ENCODE data around the gene COP1.

The COP1 gene

DNA sequence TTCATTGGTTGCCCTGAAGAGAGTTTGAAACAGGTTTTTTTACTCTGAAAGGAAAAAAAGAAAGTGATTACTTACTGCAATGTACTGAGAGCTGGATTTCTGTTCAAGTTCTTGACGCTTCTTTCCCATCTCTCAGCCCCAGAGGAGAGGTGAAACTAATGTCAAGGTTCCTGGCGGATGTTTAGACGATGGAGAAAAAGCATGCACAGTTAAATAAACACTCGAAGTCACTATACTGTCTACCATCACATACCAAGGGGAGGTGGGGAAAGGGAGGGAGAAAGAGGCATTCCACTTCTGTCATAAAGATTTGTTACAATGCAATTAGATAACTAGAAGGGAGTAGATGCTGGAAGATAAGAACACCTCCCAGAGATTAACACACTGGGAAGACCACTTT, 286.7 kb downstream of the COP1 start:
- no peak overlapping the region for H3K4me3 ChIP-seq (replicated peaks; ENCODE audit: low read depth, low read length)
- TF ChIP-seq, protein P1, sequence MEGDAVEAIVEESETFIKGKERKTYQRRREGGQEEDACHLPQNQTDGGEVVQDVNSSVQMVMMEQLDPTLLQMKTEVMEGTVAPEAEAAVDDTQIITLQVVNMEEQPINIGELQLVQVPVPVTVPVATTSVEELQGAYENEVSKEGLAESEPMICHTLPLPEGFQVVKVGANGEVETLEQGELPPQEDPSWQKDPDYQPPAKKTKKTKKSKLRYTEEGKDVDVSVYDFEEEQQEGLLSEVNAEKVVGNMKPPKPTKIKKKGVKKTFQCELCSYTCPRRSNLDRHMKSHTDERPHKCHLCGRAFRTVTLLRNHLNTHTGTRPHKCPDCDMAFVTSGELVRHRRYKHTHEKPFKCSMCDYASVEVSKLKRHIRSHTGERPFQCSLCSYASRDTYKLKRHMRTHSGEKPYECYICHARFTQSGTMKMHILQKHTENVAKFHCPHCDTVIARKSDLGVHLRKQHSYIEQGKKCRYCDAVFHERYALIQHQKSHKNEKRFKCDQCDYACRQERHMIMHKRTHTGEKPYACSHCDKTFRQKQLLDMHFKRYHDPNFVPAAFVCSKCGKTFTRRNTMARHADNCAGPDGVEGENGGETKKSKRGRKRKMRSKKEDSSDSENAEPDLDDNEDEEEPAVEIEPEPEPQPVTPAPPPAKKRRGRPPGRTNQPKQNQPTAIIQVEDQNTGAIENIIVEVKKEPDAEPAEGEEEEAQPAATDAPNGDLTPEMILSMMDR (IDR thresholded peaks at IDR 0.05; ENCODE audit: low read length, missing control alignments) = no peak
- no peak for DNase-seq (ENCODE audit: low read depth)

DNA sequence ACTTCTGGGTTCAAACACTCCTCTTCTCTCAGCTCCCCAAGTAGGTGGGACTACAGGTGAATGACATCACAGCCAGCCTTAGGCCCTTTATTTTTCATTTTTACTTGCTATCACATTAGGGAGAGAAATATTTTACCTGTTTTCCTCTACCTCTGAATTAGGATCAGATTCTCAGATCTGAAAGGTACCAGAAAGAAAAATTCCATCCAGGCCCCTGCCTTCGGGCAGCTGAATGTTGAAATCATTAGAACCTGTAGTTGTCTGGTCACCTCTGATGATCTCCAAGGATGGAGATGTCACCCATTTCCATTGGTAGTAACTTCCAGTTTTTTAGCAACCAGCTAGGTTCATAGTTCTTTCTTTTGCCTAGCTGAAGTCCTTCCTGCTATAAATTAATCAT, 288.1 kb downstream of the COP1 start:
- TF ChIP-seq, protein P1 (IDR thresholded peaks at IDR 0.05; ENCODE audit: low read length, missing control alignments) = no peak
- DNase-seq (ENCODE audit: low read depth) = no peak
- no peak overlapping the region for H3K4me3 ChIP-seq (replicated peaks; ENCODE audit: low read depth, low read length)

DNA sequence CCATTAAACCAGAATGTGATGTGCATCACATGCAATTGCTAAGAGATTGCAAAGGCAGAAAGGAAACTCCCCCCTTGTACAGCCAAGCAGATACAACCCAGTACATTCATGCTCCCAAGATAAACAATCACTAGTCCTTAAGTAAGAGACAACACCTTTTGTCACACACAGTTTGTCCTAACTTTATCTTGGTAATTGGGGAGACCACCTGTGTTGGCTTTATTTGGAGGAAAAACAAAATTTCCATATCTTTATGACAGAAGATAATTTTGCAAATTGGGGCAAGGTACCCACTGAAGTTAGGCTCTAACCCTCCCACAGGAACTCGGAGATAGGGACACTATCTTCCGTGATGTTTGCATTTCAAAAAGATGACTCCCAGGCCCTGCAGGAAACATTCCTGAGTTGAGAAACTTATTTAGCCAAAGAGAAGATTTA, 288.7 kb downstream of the COP1 start:
- TF ChIP-seq, protein P1 (IDR thresholded peaks at IDR 0.05; ENCODE audit: low read length, missing control alignments) = no peak
- H3K4me3 ChIP-seq (replicated peaks; ENCODE audit: low read depth, low read length) = no peak overlapping the region
- no peak for DNase-seq (ENCODE audit: low read depth)

DNA sequence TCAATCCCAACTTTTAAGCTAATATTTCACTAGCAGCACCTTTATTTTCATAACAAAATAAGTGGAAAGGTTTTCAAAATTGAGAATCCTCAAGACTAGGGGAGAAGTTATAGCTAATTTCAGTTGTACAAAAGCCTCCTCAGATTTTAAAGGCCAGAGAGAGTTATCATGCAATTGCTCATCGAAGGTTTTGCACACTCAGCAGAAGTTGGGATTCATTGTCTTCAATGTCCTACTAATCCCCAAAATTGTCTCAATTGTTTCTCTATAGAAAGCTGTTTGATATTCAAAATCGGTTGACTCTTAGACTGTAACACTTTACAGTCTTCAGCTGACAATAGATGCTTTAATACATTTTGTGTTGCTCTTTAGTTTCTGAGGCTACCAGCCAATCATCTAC, 293.0 kb downstream of the COP1 start:
- H3K4me3 ChIP-seq (replicated peaks; ENCODE audit: low read depth, low read length) = no peak overlapping the region
- DNase-seq (ENCODE audit: low read depth) = no peak
- TF ChIP-seq, protein P1 (IDR thresholded peaks at IDR 0.05; ENCODE audit: low read length, missing control alignments) = no peak

DNA sequence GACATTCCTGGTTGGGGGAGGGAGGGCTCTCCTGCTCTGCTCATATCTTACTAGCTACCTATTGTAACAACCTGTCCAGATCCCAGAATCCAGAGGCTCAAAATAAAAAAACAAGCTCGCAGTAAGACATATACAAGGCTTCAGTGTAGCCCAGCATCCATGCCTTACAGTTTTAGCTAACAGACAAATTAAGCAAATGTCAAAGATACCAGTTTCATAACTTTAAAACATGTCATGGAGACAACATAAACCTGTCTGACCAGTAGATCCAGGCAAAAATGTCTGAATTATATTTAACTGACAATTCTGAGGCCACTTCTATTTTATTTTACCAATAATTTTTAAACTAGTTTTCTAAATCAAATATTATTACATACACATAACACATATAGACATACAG, 295.9 kb downstream of the COP1 start:
- TF ChIP-seq, protein P1 (IDR thresholded peaks at IDR 0.05; ENCODE audit: low read length, missing control alignments) = no peak
- H3K4me3 ChIP-seq (replicated peaks; ENCODE audit: low read depth, low read length) = no peak overlapping the region
- no peak for DNase-seq (ENCODE audit: low read depth)

DNA sequence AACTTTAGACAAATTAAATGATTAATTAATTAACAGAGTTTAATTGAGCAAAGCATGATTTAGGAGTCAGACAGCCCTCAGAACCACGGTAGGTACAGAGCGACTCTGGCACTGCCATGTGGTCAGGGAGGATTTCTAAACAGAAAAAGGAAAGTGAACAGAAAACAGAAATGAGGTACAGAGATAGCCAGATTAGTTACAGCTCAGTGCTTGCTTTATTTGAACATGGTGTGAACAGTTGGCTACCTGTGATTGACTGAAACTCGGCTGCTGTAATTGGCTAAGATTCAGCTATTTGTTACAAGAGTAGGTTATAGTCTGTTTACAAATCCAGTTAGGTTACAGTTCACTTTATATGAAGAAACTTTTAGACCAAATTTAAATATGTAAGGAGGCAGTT, 300.7 kb downstream of the COP1 start:
- H3K4me3 ChIP-seq (replicated peaks; ENCODE audit: low read depth, low read length) = no peak overlapping the region
- no peak for DNase-seq (ENCODE audit: low read depth)
- TF ChIP-seq, protein P1 (IDR thresholded peaks at IDR 0.05; ENCODE audit: low read length, missing control alignments) = no peak

DNA sequence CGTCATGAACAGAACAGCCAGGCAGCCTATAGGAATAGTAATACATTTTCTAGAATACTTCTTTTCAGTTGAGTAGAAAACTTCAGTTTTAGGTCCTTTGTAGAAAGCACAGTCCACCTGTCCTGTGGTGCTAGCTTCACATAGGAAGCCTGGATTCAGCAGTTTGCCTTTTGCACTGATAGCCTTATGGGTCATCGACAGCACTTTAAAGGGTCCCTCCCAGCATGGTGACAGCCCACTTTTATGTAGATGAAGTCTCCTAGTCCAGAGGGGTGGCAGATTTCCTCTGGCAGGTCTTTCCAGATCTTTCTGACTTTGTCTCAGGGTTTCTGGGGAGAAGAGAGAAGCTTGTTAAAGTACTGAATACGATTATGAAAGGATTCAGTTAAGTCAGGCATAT, 302.3 kb downstream of the COP1 start:
- DNase-seq (ENCODE audit: low read depth) = no peak

More for the DNA sequence above, 302.3 kb downstream of the COP1 start:
- no peak overlapping the region for H3K4me3 ChIP-seq (replicated peaks; ENCODE audit: low read depth, low read length)
- TF ChIP-seq, protein P1 (IDR thresholded peaks at IDR 0.05; ENCODE audit: low read length, missing control alignments) = no peak
